Neutrophil (primary cell): ENCODE results near the gene ARF1.

Experiments used
- H3K27ac ChIP-seq: fragments of 200-600 bp; sonication (generic); 2 replicates; pipeline ENCODE4 v1.5.1; 2016; ENCODE audit warnings: mild to moderate bottlenecking, moderate library complexity
- H3K27me3 ChIP-seq: fragments of 200-600 bp; sonication (generic); 2 replicates; pipeline ENCODE4 v1.6.0; 2016; ENCODE audit warnings: mild to moderate bottlenecking
- H3K36me3 ChIP-seq: fragments of 200-600 bp; sonication (generic); 2 replicates; pipeline ENCODE4 v1.5.1; 2017
- H3K4me1 ChIP-seq, 2 experiments: fragments of 200-600 bp in 1 of 2; sonication (generic) in 1 of 2; 1 replicate in 1 of 2; 2 replicates in 1 of 2; pipeline versions ENCODE4 v1.5.1 to v1.6.1; 2013 to 2016; ENCODE audit warnings: low read depth in 1 of 2, low read length in 1 of 2, mild to moderate bottlenecking in 1 of 2, moderate library complexity in 1 of 2; ENCODE audit not compliant: control insufficient read depth in 1 of 2, insufficient read depth in 1 of 2
- H3K4me3 ChIP-seq, 2 experiments: fragments of 200-600 bp in 1 of 2; sonication (generic) in 1 of 2; 1 replicate in 1 of 2; 2 replicates in 1 of 2; pipeline ENCODE4 v1.5.1; 2013 to 2016; ENCODE audit warnings: low read depth in 1 of 2, low read length in 1 of 2, mild to moderate bottlenecking in 1 of 2, moderate library complexity in 1 of 2
- H3K9me3 ChIP-seq: fragments of 200-600 bp; sonication (generic); 2 replicates; pipeline ENCODE4 v1.5.1; 2016
- TF ChIP-seq, protein P1 (sequence below): fragments of 200-600 bp; sonication (generic); IDR thresholded peaks from 2 replicates; pipeline ENCODE4 v1.5.1; 2016; ENCODE audit warnings: antibody characterized with exemption

Gene ARF1

DNA sequence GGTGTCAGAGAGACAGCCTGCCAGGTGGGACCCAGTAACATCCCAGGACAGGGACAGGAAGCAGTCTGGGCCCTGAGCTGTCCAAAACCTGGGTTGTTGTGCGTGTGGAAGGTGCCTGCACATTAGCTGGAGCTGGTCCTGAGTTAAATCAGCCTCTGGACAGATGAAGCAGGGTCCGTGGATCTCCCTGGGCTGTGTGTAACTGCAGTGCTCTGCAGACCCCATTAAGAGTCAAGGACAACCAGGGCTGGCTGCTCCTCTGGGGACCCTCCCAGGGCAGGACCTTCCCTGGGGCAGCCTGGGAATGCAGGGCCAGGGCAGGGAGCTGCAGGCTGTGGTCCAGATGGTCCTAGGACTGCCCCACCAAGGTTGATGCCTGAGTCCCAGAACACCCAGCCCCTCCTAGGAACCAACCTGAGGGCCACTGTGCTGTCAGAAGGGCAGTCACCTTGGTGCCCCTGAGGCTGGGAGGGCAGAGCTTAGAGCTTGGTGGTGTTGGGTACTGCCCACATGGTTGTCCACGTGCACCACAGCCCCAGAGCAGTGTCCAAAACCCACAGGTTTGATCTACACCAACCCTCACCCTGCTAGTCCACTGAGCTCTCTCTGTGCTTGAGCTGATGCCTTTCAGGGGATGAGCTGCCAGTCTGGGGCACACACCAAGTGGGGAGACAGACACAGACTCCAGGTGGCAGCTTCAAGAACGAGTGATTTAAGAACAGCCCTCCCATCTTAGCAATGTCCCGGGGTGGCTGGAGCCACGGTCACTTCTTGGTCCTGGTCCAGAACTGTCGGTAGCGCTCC is 23.7 kb downstream of the ARF1 start:
- Histone ChIP-seq H3K27ac (no peak overlapping the region), H3K4me3 (no peak overlapping the region), H3K4me1 (peaks cover 43 to 49% of the 10 kb centered on the region in 2 experiments), H3K36me3 (peaks cover 14% of the 10 kb centered on the region), H3K27me3 (no peaks in the 10 kb centered on the region), H3K9me3 (no peaks in the 10 kb centered on the region)
- TF ChIP-seq, protein P1, sequence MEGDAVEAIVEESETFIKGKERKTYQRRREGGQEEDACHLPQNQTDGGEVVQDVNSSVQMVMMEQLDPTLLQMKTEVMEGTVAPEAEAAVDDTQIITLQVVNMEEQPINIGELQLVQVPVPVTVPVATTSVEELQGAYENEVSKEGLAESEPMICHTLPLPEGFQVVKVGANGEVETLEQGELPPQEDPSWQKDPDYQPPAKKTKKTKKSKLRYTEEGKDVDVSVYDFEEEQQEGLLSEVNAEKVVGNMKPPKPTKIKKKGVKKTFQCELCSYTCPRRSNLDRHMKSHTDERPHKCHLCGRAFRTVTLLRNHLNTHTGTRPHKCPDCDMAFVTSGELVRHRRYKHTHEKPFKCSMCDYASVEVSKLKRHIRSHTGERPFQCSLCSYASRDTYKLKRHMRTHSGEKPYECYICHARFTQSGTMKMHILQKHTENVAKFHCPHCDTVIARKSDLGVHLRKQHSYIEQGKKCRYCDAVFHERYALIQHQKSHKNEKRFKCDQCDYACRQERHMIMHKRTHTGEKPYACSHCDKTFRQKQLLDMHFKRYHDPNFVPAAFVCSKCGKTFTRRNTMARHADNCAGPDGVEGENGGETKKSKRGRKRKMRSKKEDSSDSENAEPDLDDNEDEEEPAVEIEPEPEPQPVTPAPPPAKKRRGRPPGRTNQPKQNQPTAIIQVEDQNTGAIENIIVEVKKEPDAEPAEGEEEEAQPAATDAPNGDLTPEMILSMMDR: no peak

DNA sequence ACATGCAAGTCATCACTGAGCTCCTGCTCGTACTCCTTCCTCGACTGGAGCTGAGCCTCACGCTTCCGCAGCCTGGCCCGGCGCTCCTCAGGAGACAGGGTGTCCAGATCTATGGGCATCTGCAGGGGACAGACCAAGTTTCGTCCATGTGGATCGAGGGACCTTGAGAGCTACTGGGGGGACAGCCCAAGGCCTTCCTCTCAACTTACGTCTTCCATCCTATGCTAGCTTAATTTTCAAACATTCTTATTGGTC is 24.2 kb downstream of the ARF1 start:
- Histone ChIP-seq H3K27me3 (no peaks in the 10 kb centered on the region), H3K4me3 (no peak overlapping the region), H3K27ac (no peak overlapping the region), H3K9me3 (no peaks in the 10 kb centered on the region), H3K4me1 (peaks cover 38 to 43% of the 10 kb centered on the region in 2 experiments), H3K36me3 (peaks cover 14% of the 10 kb centered on the region)
- TF ChIP-seq, protein P1: no peak

DNA sequence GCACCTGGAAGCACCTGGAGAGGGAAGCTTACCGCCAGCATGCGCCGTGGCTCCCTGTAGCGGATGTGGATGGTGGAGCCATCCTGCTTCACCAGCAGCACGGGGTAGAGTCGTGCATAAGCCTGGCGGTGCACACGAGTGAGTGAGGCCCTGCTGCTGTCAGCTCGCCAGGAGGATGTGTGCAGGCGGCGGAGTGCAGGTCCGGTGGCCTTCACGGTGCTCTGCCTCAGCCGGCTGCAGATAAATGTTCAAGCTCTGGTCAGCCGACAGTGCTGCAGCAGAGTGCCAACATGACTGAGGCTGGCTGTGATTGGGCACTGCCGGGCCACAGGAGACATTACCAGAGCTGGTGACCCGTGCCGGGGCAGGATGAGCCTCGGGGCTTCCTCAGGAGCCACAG is 25.1 kb downstream of the ARF1 start:
- TF ChIP-seq, protein P1: no peak
- Histone ChIP-seq H3K36me3 (peaks cover 14% of the 10 kb centered on the region), H3K4me1 (peaks cover 32 to 36% of the 10 kb centered on the region in 2 experiments), H3K4me3 (no peak overlapping the region), H3K27me3 (no peaks in the 10 kb centered on the region), H3K9me3 (no peaks in the 10 kb centered on the region), H3K27ac (no peak overlapping the region)

DNA sequence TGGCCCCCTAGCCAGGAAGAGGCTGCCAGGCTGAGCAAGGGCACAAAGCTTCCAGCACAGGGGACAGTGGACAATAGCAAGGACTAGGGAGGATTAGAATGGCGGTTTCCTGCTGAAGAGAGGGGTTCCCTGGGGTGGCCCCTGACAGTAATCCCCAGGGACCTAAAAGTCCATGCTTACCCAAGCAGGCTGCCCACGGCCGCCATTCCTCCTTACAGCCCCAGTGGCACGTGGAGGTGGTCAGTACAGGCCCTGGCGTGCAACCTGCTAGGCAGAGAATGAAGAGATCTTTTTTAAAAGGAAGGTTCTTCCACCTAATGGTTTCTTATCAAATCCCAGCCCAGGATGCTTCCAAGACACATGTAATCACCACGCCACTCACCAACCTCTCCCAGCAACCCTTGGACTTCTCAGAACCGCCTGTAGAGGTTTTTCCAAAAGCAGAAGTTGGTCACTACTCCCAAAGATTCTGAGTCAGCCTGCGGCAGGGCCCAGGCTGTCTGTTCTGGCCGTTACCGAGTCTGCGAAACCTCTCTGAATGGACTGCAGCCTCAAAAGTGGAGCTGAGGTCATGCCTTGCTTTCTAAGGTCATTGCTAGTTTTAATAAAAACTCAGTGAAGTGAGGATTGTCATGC is 25.7 kb downstream of the ARF1 start:
- peak overlapping the region; percentile 85 to 92 for H3K4me3 ChIP-seq
- H3K9me3 ChIP-seq: no peaks in the 10 kb centered on the region
- TF ChIP-seq, protein P1: no peak
- H3K36me3 ChIP-seq: peaks cover 14% of the 10 kb centered on the region
- H3K4me1 ChIP-seq: peaks cover 31 to 32% of the 10 kb centered on the region in 2 experiments
- H3K27me3 ChIP-seq: no peaks in the 10 kb centered on the region
- peak overlapping the region; percentile 83 for H3K27ac ChIP-seq

DNA sequence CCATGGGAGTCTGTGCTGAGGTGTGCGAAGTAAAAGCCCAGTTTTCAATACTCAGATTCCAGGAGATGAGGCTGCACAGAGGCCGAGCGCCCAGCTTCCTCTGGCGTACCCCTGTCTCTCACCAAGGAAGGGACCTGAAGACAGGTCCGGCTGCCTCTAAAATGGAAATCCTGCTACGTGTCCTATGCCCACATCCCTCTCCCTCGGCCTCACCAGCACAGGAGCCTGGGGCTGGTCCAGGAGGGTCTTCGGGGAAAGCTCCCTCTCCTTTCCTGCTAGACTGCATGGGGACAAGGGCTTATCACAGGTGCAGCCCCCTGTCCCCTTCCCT is 26.2 kb downstream of the ARF1 start:
- Histone ChIP-seq H3K36me3 (peaks cover 14% of the 10 kb centered on the region), H3K27me3 (no peaks in the 10 kb centered on the region), H3K27ac (peak overlapping the region; percentile 83), H3K4me3 (peak overlapping the region; percentile 85 to 92), H3K4me1 (peaks cover 26 to 28% of the 10 kb centered on the region in 2 experiments), H3K9me3 (no peaks in the 10 kb centered on the region)
- TF ChIP-seq, protein P1: no peak
